Calu3 (cell line): ENCODE measurements around the gene TMEM126A. TPM values are rescaled to one million over a fixed set of nuclear protein-coding genes. Genes with fewer than 3 reads are reported as not detected.

Experiments
- BruUV-seq: library from RNA; stranded (reverse); fragments of 400-500 nt; replicated peaks from 2 replicates; lab custom pipeline; 2021; lab: Mats Ljungman, UMichigan
- CTCF ChIA-PET: fragments of 300-600 bp; sonication (Branson Sonifier 250); formaldehyde crosslinking; loops from one replicate; lab custom pipeline; 2022; ENCODE audit warnings: antibody characterized with exemption; lab: Charles Lee
- DNase-seq: peaks from one replicate; pipeline ENCODE4 v3.0.0; 2022
- H3K27ac Mint-ChIP-seq: one replicate; pipeline ENCODE4 v1.8.0; 2022; ENCODE audit warnings: mixed read lengths; ENCODE audit not compliant: unreplicated experiment
- H3K27me3 Mint-ChIP-seq: one replicate; pipeline ENCODE4 v1.8.0; 2022; ENCODE audit warnings: mixed read lengths; ENCODE audit not compliant: unreplicated experiment
- H3K36me3 Mint-ChIP-seq: one replicate; pipeline ENCODE4 v1.8.0; 2022; ENCODE audit warnings: mild to moderate bottlenecking, moderate library complexity, mixed read lengths; ENCODE audit not compliant: insufficient read depth, unreplicated experiment
- H3K4me1 Mint-ChIP-seq: one replicate; pipeline ENCODE4 v1.8.0; 2022; ENCODE audit warnings: mild to moderate bottlenecking, low read depth, mixed read lengths; ENCODE audit not compliant: unreplicated experiment
- H3K4me3 Mint-ChIP-seq: one replicate; pipeline ENCODE4 v1.8.0; 2022; ENCODE audit warnings: mild to moderate bottlenecking, low read depth, moderate library complexity, mixed read lengths; ENCODE audit not compliant: unreplicated experiment
- H3K9me3 Mint-ChIP-seq: one replicate; pipeline ENCODE4 v1.8.0; 2022; ENCODE audit warnings: low read depth, mixed read lengths; ENCODE audit not compliant: unreplicated experiment
- CTCF ChIP-seq: fragments of 200-600 bp; IDR thresholded peaks from one replicate; pipeline ENCODE4 v1.8.0; 2022; ENCODE audit warnings: antibody characterized with exemption; ENCODE audit not compliant: unreplicated experiment
- intact Hi-C: fragments of 100-400 bp; cut with micrococcal nuclease; formaldehyde crosslinking; loops from one replicate; pipeline ENCODE4 v1.10.0; 2022; ENCODE audit not compliant: unreplicated experiment
- total RNA-seq: library from RNA; stranded (reverse); gene quantifications from 2 replicates; pipeline ENCODE4 v1.2.3, GENCODE V29; 2022

Gene TMEM126A
- total RNA-seq, 1 experiment from 2014 or later: 22.9 TPM

GRCh38 chr11:85679576-85679975 is 31.8 kb downstream of the TMEM126A start:
- DNase-seq: no peak
- no peak for TF ChIP-seq CTCF
- H3K27ac Mint-ChIP-seq: no peak overlapping the region
- CTCF ChIA-PET: no interaction called here
- peaks cover 8% of the 10 kb centered on the region for H3K27me3 Mint-ChIP-seq
- no peaks in the 10 kb centered on the region for H3K36me3 Mint-ChIP-seq
- no peaks in the 10 kb centered on the region for H3K9me3 Mint-ChIP-seq
- intact Hi-C loops: no loop called here
- H3K4me1 Mint-ChIP-seq: no peaks in the 10 kb centered on the region
- BruUV-seq: no TSS peak
- H3K4me3 Mint-ChIP-seq: no peak overlapping the region

- intact Hi-C loops: no loop called here
- DNase-seq: no peak
- Mint-ChIP-seq H3K27me3 (no peaks in the 10 kb centered on the region), H3K27ac (no peak overlapping the region), H3K4me1 (no peaks in the 10 kb centered on the region), H3K4me3 (no peak overlapping the region), H3K9me3 (no peaks in the 10 kb centered on the region), H3K36me3 (no peaks in the 10 kb centered on the region)
- CTCF ChIA-PET: no interaction called here
- no peak for TF ChIP-seq CTCF
- no TSS peak for BruUV-seq
Measured at GRCh38 chr11:85680897-85681296, 33.1 kb downstream of the TMEM126A start.

- H3K4me1 Mint-ChIP-seq: no peaks in the 10 kb centered on the region
- intact Hi-C loops: no loop called here
- H3K9me3 Mint-ChIP-seq: no peaks in the 10 kb centered on the region
- H3K36me3 Mint-ChIP-seq: no peaks in the 10 kb centered on the region
- TF ChIP-seq CTCF: no peak
- H3K27ac Mint-ChIP-seq: no peak overlapping the region
- CTCF ChIA-PET: no interaction called here
- no TSS peak for BruUV-seq
- DNase-seq: no peak
- no peak overlapping the region for H3K4me3 Mint-ChIP-seq
- H3K27me3 Mint-ChIP-seq: no peaks in the 10 kb centered on the region
Measured at GRCh38 chr11:85682330-85683305, 34.9 kb downstream of the TMEM126A start.

GRCh38 chr11:85685125-85685819 is 37.5 kb downstream of the TMEM126A start:
- Mint-ChIP-seq H3K27ac (no peak overlapping the region), H3K4me3 (no peak overlapping the region)
- BruUV-seq: no TSS peak

More at GRCh38 chr11:85685125-85685819, 37.5 kb downstream of the TMEM126A start:
- no peak for DNase-seq
- H3K4me1 Mint-ChIP-seq: peaks cover under 1% of the 10 kb centered on the region
- no peak for TF ChIP-seq CTCF
- intact Hi-C loops: no loop called here
- H3K9me3 Mint-ChIP-seq: no peaks in the 10 kb centered on the region
- CTCF ChIA-PET: interaction anchor here (0.6 kb wide), 1 partner anchor 242 kb away, joined by 11 read pairs; no protein-coding TSS in a partner anchor
- no peaks in the 10 kb centered on the region for H3K36me3 Mint-ChIP-seq
- no peaks in the 10 kb centered on the region for H3K27me3 Mint-ChIP-seq
